Breast epithelium (tissue), 4 donors: ENCODE results near the gene GC. TPM values are rescaled to one million over a fixed set of nuclear protein-coding genes. Genes with fewer than 3 reads are reported as not detected.

ENCODE experiments used
- DNase-seq, 2 donors: peaks; one replicate each; pipeline ENCODE4 v3.0.0-alpha.2; 2019; ENCODE audit warnings: low spot score in 2 of 2
- H3K27ac ChIP-seq, 2 donors: fragments of 200-600 bp; sonication (generic) in 1 of 2; one replicate each; pipeline ENCODE4 v1.5.1; 2016 to 2019; ENCODE audit warnings: mild to moderate bottlenecking in 1 of 2
- H3K27me3 ChIP-seq, 2 donors: fragments of 200-600 bp; sonication (generic) in 1 of 2; one replicate each; pipeline versions ENCODE4 v1.5.1 to v1.6.0; 2017 to 2019; ENCODE audit warnings: control low read depth in 1 of 2, mild to moderate bottlenecking in 1 of 2
- H3K36me3 ChIP-seq: fragments of 200-600 bp; one replicate; pipeline ENCODE4 v1.5.1; 2019
- H3K4me1 ChIP-seq, 2 donors: fragments of 200-600 bp; sonication (generic); one replicate each; pipeline ENCODE4 v1.5.1; 2016 to 2019; ENCODE audit warnings: control low read depth in 1 of 2
- H3K4me3 ChIP-seq, 3 donors: fragments of 200-600 bp; sonication (generic); 1 replicate in 2 of 3; 2 replicates in 1 of 3; pipeline ENCODE4 v1.5.1; 2016 to 2019; ENCODE audit warnings: mild to moderate bottlenecking in 3 of 3, moderate library complexity in 2 of 3
- H3K9me3 ChIP-seq, 2 donors: fragments of 200-600 bp; sonication (generic) in 1 of 2; one replicate each; pipeline ENCODE4 v1.5.1; 2016 to 2019; ENCODE audit warnings: control low read depth in 1 of 2
- CTCF ChIP-seq, 3 donors: fragments of 450-650 bp; IDR thresholded peaks; one replicate each; pipeline ENCODE4 v1.5.1; 2016 to 2017; ENCODE audit warnings: antibody characterized with exemption in 3 of 3, mild to moderate bottlenecking in 3 of 3, moderate library complexity in 3 of 3
- POLR2A ChIP-seq: fragments of 450-650 bp; IDR thresholded peaks from one replicate; pipeline ENCODE4 v1.6.1; 2016; ENCODE audit warnings: antibody characterized with exemption, mild to moderate bottlenecking, moderate library complexity
- POLR2AphosphoS5 ChIP-seq, 3 donors: sonication (generic); formaldehyde crosslinking; IDR thresholded peaks; one replicate each; pipeline ENCODE4 v1.6.1; 2017; ENCODE audit warnings: antibody characterized with exemption in 3 of 3
- intact Hi-C: fragments of 100-400 bp; cut with DNase I; formaldehyde crosslinking; loops from one replicate; pipeline ENCODE4 v1.15.1; 2023; ENCODE audit warnings: low total_unique reads
- total RNA-seq, 3 donors: library from RNA; depleted of rRNA; stranded (reverse); fragments of >200 nt; gene quantifications; one replicate each; pipeline ENCODE4 v1.1.0, GENCODE V29; 2016

Gene GC
- not detected for total RNA-seq

GRCh38 chr4:71783972-71784371, at the start of gene GC:
TSS of gene GC (minus strand) at chr4:71784079. CDS start at chr4:71784018, 61 bp downstream.
- intact Hi-C loops = no loop called here
- Histone ChIP-seq H3K4me1 (no peaks in the 10 kb centered on the region), H3K27me3 (no peaks in the 10 kb centered on the region), H3K9me3 (no peaks in the 10 kb centered on the region), H3K27ac (no peak within 1 kb of the TSS), H3K4me3 (no peak within 1 kb of the TSS), H3K36me3 (no peaks in the 10 kb centered on the region)
- no peak for DNase-seq
- TF ChIP-seq POLR2A (no peak), CTCF (IDR thresholded peaks at IDR 0.05) (no peak), POLR2AphosphoS5 (IDR thresholded peaks at IDR 0.05) (no peak)

- TF ChIP-seq POLR2A (no peak), CTCF (IDR thresholded peaks at IDR 0.05) (no peak), POLR2AphosphoS5 (IDR thresholded peaks at IDR 0.05) (no peak)
- Histone ChIP-seq H3K36me3 (peaks cover 3% of the 10 kb centered on the region), H3K27me3 (no peaks in the 10 kb centered on the region), H3K9me3 (no peaks in the 10 kb centered on the region), H3K4me3 (no peak overlapping the region), H3K4me1 (no peaks in the 10 kb centered on the region), H3K27ac (no peak overlapping the region)
- DNase-seq = no peak
- intact Hi-C loops = no loop called here
Observed at GRCh38 chr4:71833232-71833900, 49.5 kb upstream of the GC start.

GRCh38 chr4:71832049-71832448, 48.2 kb upstream of the GC start:
- no peaks in the 10 kb centered on the region for H3K9me3 ChIP-seq
- H3K4me3 ChIP-seq = no peak overlapping the region
- no peak overlapping the region for H3K27ac ChIP-seq
- TF ChIP-seq CTCF (IDR thresholded peaks at IDR 0.05) (no peak), POLR2AphosphoS5 (IDR thresholded peaks at IDR 0.05) (no peak), POLR2A (no peak)
- H3K27me3 ChIP-seq = no peaks in the 10 kb centered on the region
- no peak for DNase-seq
- peaks cover 3% of the 10 kb centered on the region for H3K36me3 ChIP-seq
- intact Hi-C loops = no loop called here
- no peaks in the 10 kb centered on the region for H3K4me1 ChIP-seq

GRCh38 chr4:71830497-71831190, 46.8 kb upstream of the GC start:
- no peak overlapping the region for H3K4me3 ChIP-seq
- DNase-seq = no peak
- H3K27me3 ChIP-seq = no peaks in the 10 kb centered on the region
- no peaks in the 10 kb centered on the region for H3K36me3 ChIP-seq
- no peaks in the 10 kb centered on the region for H3K9me3 ChIP-seq
- H3K4me1 ChIP-seq = no peaks in the 10 kb centered on the region
- intact Hi-C loops = no loop called here
- TF ChIP-seq CTCF (IDR thresholded peaks at IDR 0.05) (no peak), POLR2A (no peak), POLR2AphosphoS5 (IDR thresholded peaks at IDR 0.05) (no peak)
- H3K27ac ChIP-seq = no peak overlapping the region

- Histone ChIP-seq H3K4me3 (no peak overlapping the region), H3K9me3 (no peaks in the 10 kb centered on the region), H3K27ac (no peak overlapping the region), H3K4me1 (no peaks in the 10 kb centered on the region), H3K27me3 (no peaks in the 10 kb centered on the region), H3K36me3 (no peaks in the 10 kb centered on the region)
- DNase-seq = no peak
- no peak for TF ChIP-seq POLR2AphosphoS5 (IDR thresholded peaks at IDR 0.05)
- TF ChIP-seq POLR2A = no peak
- TF ChIP-seq CTCF (IDR thresholded peaks at IDR 0.05) = no peak
- intact Hi-C loops = no loop called here
Observed at GRCh38 chr4:71828470-71828869, 44.6 kb upstream of the GC start.
